Epithelial cell of esophagus (primary cell): ENCODE measurements around the gene TFDP1.

Experiments used
- DNase-seq: peaks from one replicate; pipeline ENCODE4 v3.0.0; 2010; ENCODE audit warnings: low read depth
- H3K4me3 ChIP-seq: 2 replicates; pipeline ENCODE4 v1.5.1; 2011; ENCODE audit warnings: mild to moderate bottlenecking, low read length, control low read depth
- TF ChIP-seq, protein P1 (sequence below): IDR thresholded peaks from 2 replicates; pipeline ENCODE4 v1.5.1; 2011; ENCODE audit warnings: low read depth, mild to moderate bottlenecking, low read length, control low read depth, inconsistent platforms; ENCODE audit not compliant: insufficient read depth; ENCODE audit errors: missing control alignments

The TFDP1 gene

GRCh38 chr13:113655346-113656002 lies 70.9 kb downstream of the TFDP1 start:
- TF ChIP-seq, protein P1, sequence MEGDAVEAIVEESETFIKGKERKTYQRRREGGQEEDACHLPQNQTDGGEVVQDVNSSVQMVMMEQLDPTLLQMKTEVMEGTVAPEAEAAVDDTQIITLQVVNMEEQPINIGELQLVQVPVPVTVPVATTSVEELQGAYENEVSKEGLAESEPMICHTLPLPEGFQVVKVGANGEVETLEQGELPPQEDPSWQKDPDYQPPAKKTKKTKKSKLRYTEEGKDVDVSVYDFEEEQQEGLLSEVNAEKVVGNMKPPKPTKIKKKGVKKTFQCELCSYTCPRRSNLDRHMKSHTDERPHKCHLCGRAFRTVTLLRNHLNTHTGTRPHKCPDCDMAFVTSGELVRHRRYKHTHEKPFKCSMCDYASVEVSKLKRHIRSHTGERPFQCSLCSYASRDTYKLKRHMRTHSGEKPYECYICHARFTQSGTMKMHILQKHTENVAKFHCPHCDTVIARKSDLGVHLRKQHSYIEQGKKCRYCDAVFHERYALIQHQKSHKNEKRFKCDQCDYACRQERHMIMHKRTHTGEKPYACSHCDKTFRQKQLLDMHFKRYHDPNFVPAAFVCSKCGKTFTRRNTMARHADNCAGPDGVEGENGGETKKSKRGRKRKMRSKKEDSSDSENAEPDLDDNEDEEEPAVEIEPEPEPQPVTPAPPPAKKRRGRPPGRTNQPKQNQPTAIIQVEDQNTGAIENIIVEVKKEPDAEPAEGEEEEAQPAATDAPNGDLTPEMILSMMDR = no peak
- no peak overlapping the region for H3K4me3 ChIP-seq
- no peak for DNase-seq

DNA sequence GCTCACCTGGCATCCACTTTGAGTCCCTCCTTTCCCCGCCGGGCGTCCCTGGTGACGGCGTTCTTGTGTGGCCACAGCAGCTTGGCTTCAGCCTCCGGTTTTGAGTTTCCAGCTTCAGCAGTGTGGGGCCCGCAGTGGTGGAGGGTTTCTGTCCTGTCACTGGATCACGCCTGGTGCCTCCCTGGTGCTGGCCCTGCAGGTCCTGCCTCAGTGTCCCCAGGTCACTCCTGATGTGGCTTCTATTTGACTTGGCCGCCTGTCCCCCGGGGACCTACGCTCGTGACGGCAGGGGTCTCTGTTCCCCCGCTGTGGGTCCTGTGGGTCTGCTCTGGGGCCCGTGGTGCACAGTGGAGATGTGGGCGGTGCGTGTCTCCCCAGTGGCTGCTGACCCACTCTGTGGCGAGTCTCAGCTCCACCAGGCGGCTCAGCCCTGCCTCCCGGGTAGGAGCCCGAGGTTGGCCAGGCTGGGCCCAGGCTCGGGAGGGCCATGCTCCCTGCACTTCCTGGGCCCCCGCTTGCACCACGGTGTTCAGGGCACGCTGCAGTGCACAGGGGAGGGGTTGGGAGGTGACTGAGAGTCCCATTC lies 71.5 kb downstream of the TFDP1 start:
- no peak for DNase-seq
- TF ChIP-seq, protein P1 = no peak
- no peak overlapping the region for H3K4me3 ChIP-seq

- H3K4me3 ChIP-seq = no peak overlapping the region
- no peak for DNase-seq
- TF ChIP-seq, protein P1 = no peak
These were observed 72.5 kb downstream of the TFDP1 start for GRCh38 chr13:113656831-113657671.

DNA sequence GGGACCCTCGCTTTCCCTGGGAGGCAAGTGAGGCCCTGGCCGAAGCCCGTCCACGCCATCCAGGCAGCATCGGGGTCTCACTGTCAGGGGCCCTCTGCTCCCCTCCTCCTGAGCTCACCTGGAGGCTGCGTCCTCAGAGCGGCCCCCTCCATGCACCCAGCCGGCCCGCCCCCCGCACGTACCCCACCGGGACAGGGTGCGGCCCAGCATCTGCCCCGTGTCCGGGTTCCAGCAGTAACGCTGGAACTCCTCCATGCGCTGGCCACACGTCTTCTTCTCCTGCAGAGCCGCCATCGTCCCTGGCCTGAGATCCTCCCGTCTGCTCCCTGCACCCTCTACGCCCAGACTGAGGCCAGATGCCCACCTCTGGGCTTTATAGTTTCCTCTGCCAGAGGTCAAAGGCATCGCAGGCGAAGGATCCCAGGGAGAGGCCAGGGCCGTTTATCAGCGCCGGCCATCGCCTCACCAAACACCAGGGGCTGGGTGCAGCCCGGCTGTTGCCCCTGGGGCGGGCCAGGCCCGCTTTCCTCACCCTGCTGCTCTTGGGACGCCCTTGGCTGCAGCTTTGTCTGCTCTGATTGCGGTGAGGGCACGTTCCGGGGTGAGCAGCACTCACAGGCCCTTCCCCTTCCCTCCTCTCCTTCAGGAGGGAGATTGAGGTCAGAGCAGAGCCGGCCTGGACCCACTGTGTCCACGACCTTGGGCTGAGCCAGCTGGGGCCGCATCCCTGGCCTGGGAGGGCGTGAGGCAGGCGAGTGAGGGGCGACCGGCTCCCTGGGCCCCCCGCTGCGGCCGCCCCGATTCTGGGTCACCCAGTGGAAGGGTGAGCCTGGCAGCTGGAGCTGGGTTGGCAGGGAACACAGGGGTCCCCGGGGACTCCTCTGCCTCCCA lies 73.5 kb downstream of the TFDP1 start, which contains the start of gene ATP4B:
Gene ATP4B (minus strand): TSS at position 348 of the 891 bp plus-strand sequence. CDS start 54 bp downstream, at position 294.
- TF ChIP-seq, protein P1 = no peak
- no peak within 1 kb of the TSS for H3K4me3 ChIP-seq
- DNase-seq = no peak

DNA sequence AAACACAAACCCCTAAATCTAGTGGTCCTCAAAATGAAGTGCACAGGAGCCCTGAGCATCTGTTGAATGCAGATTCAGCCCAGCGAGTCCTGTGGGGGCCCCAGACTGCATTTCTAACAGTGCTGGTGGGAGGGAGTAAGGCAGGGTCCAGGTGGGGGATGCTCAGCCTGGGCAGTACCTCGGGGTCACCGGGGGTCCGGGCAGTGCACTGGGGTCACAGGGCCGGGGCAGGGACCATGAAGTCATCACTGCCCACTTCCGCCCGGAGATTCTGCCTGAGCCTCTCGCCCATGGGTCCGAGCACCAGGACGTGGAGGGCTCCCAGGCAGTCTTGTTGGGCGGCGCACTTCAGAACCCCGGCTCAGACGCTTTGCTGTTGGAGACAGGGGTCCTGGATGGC lies 74.3 kb downstream of the TFDP1 start:
- TF ChIP-seq, protein P1 = no peak
- DNase-seq = no peak
- no peak overlapping the region for H3K4me3 ChIP-seq

GRCh38 chr13:113659337-113659736 lies 74.8 kb downstream of the TFDP1 start:
- no peak overlapping the region for H3K4me3 ChIP-seq
- TF ChIP-seq, protein P1 = no peak
- DNase-seq = no peak
